22Rv1 (cell line): Measurements from ENCODE around the gene IL1RL1.

ENCODE experiments used
- CTCF ChIP-seq: fragments of 450-650 bp; IDR thresholded peaks from 2 replicates; pipeline ENCODE4 v1.5.1; 2017; ENCODE audit warnings: mild to moderate bottlenecking
- ZFX ChIP-seq: fragments of 450-650 bp; IDR thresholded peaks from 2 replicates; pipeline ENCODE4 v1.6.1; 2017; ENCODE audit warnings: antibody characterized with exemption, borderline replicate concordance

- no peak for TF ChIP-seq CTCF
- TF ChIP-seq ZFX = no peak
Measured at GRCh38 chr2:102376052-102376591, 64.8 kb downstream of the IL1RL1 start.
